MM.1S (cell line): ENCODE measurements around the gene WNT10A.

Experiments
- DNase-seq: peaks from one replicate; pipeline ENCODE4 v3.0.0-alpha.2; 2015
- H2AFZ ChIP-seq: fragments of 300-600 bp; sonication (generic); 2 replicates; pipeline ENCODE4 v1.6.0; 2016; ENCODE audit warnings: antibody characterized with exemption, low read length
- H3F3A ChIP-seq: fragments of 300-600 bp; sonication (generic); 2 replicates; pipeline ENCODE4 v1.6.1; 2016; ENCODE audit warnings: mild to moderate bottlenecking, antibody characterized with exemption, low read length, moderate library complexity, mixed read lengths; ENCODE audit not compliant: insufficient read depth
- H3K27ac ChIP-seq: fragments of 300-600 bp; sonication (generic); 2 replicates; pipeline ENCODE4 v1.5.1; 2016; ENCODE audit warnings: mild to moderate bottlenecking, low read length
- H3K27me3 ChIP-seq: fragments of 300-600 bp; sonication (generic); replicated peaks from 2 replicates; pipeline ENCODE4 v1.6.0; 2016; ENCODE audit warnings: low read length; ENCODE audit not compliant: insufficient read depth
- H3K36me3 ChIP-seq: fragments of 300-600 bp; sonication (generic); replicated peaks from 2 replicates; pipeline ENCODE4 v1.6.1; 2016; ENCODE audit warnings: mild to moderate bottlenecking, low read length, mixed read lengths; ENCODE audit not compliant: insufficient read depth
- H3K4me1 ChIP-seq: fragments of 300-600 bp; sonication (generic); 2 replicates; pipeline ENCODE4 v1.6.1; 2016; ENCODE audit warnings: low read length, mixed read lengths
- H3K4me2 ChIP-seq: fragments of 300-600 bp; sonication (generic); 2 replicates; pipeline ENCODE4 v1.6.0; 2016; ENCODE audit warnings: low read depth, low read length
- H3K4me3 ChIP-seq: fragments of 300-600 bp; sonication (generic); 2 replicates; pipeline ENCODE4 v1.5.1; 2016; ENCODE audit warnings: low read length, mixed read lengths
- H3K79me2 ChIP-seq: fragments of 300-600 bp; sonication (generic); 2 replicates; pipeline ENCODE4 v1.6.1; 2016; ENCODE audit warnings: mixed run types, low read length, mixed read lengths
- H3K9ac ChIP-seq: fragments of 300-600 bp; sonication (generic); 2 replicates; pipeline ENCODE4 v1.6.1; 2016; ENCODE audit warnings: low read length, mixed read lengths
- H3K9me2 ChIP-seq: fragments of 300-600 bp; sonication (generic); replicated peaks from 2 replicates; pipeline ENCODE4 v1.6.1; 2016; ENCODE audit warnings: mild to moderate bottlenecking, low read length, mixed read lengths; ENCODE audit not compliant: insufficient read depth
- H3K9me3 ChIP-seq: fragments of 300-600 bp; sonication (generic); replicated peaks from 2 replicates; pipeline ENCODE4 v1.6.1; 2016; ENCODE audit warnings: mild to moderate bottlenecking, low read length, mixed read lengths; ENCODE audit not compliant: insufficient read depth
- H4K20me1 ChIP-seq: fragments of 300-600 bp; sonication (generic); 2 replicates; pipeline ENCODE4 v1.6.1; 2016; ENCODE audit warnings: mild to moderate bottlenecking, low read length, moderate library complexity, mixed read lengths; ENCODE audit not compliant: insufficient read depth
- CTCF ChIP-seq: fragments of 300-600 bp; sonication (generic); IDR thresholded peaks from 2 replicates; pipeline ENCODE4 v1.5.1; 2016; ENCODE audit warnings: antibody characterized with exemption, low read length, mixed read lengths
- EZH2 ChIP-seq: fragments of 300-600 bp; sonication (generic); optimal IDR thresholded peaks from 2 replicates; pipeline ENCODE3; 2017; ENCODE audit warnings: low read depth, mild to moderate bottlenecking, antibody characterized with exemption, low read length, mixed read lengths
- EZH2phosphoT487 ChIP-seq: fragments of 300-600 bp; sonication (generic); IDR thresholded peaks from 2 replicates; pipeline ENCODE4 v1.6.1; 2018; ENCODE audit warnings: antibody characterized with exemption, low read length

WNT10A gene

DNA sequence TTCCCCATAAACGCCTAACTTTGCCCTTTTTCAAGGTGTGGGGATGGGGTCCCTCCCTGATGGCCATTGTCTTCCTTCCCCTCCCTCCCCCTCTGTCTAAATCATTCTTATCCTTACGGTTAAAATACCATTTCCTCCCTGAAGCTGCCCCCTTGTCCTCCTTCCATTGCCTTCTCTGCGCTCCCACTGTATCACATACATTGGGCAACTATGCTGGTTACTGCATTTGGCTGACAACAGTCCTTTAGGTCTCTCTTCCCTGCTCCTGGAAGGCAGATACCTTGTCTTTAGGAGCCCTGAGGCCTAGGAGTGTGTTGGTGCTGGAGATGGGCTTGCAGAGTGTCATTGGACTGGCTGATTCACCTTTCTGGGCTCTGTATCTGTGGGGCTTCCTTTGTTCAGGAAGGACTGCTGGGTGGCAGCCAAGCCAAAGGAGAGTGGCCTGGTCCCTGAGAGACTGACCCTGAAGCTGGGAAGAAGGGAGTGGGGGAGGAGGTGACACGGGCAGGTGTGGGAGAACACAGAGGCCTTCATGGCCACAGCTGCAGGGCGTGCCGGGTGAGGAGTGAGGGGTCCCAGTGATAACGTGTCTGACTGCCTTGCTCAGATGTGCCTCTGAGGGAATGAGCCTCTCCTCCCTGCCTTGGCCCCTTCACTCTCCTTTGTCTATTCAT is 18.9 kb upstream of the WNT10A start:
- Histone ChIP-seq H2AFZ (no peak overlapping the region), H3K9me2 (no peaks in the 10 kb centered on the region), H3K9me3 (no peaks in the 10 kb centered on the region), H3K36me3 (no peaks in the 10 kb centered on the region), H3K4me2 (no peak overlapping the region), H3K4me3 (no peak overlapping the region), H3K79me2 (no peaks in the 10 kb centered on the region), H3K4me1 (0 out of 2 replicates have a peak, but pooled peaks cover 4% of the 10 kb centered on the region), H4K20me1 (no peaks in the 10 kb centered on the region), H3K9ac (no peak overlapping the region), H3F3A (no peaks in the 10 kb centered on the region), H3K27ac (no peak overlapping the region), H3K27me3 (peaks cover 48% of the 10 kb centered on the region)
- DNase-seq: no peak
- TF ChIP-seq CTCF (no peak), EZH2phosphoT487 (no peak)

GRCh38 chr2:218863021-218863520 is 17.6 kb upstream of the WNT10A start:
- Histone ChIP-seq H3K27ac (no peak overlapping the region), H3K9me2 (no peaks in the 10 kb centered on the region), H3K4me1 (0 out of 2 replicates have a peak, but pooled peaks cover 4% of the 10 kb centered on the region), H3K36me3 (no peaks in the 10 kb centered on the region), H3K9ac (no peak overlapping the region), H3K4me3 (no peak overlapping the region), H3K4me2 (no peak overlapping the region), H3K9me3 (no peaks in the 10 kb centered on the region), H3K79me2 (no peaks in the 10 kb centered on the region), H4K20me1 (no peaks in the 10 kb centered on the region), H3F3A (no peaks in the 10 kb centered on the region), H3K27me3 (peaks cover 35% of the 10 kb centered on the region), H2AFZ (no peak overlapping the region)
- DNase-seq: no peak
- TF ChIP-seq EZH2 (no peak), CTCF (no peak), EZH2phosphoT487 (no peak)

- Histone ChIP-seq H3K27ac (no peak overlapping the region), H2AFZ (no peak overlapping the region), H3F3A (no peaks in the 10 kb centered on the region), H3K9me3 (no peaks in the 10 kb centered on the region), H3K4me3 (no peak overlapping the region), H3K4me2 (no peak overlapping the region), H3K36me3 (no peaks in the 10 kb centered on the region), H3K79me2 (no peaks in the 10 kb centered on the region), H4K20me1 (no peaks in the 10 kb centered on the region), H3K27me3 (peaks cover 16% of the 10 kb centered on the region), H3K9ac (no peak overlapping the region), H3K9me2 (no peaks in the 10 kb centered on the region), H3K4me1 (no peaks in the 10 kb centered on the region)
- TF ChIP-seq CTCF: no peak
- TF ChIP-seq EZH2phosphoT487: no peak
- no peak for DNase-seq
Measured at GRCh38 chr2:218865396-218865795, 15.3 kb upstream of the WNT10A start.
